OCI-LY7 (cell line): ENCODE measurements around the gene ITLN1. TPM values are rescaled to one million over a fixed set of nuclear protein-coding genes. Genes with fewer than 3 reads are reported as not detected.
"Not testable (repeated sequence)": the region's sequence is repeated elsewhere in the genome, so short reads cannot be mapped to it uniquely, and the experiment has no call there.

Experiments
- BruUV-seq: library from RNA; stranded (reverse); fragments of 400-500 nt; replicated peaks from 2 replicates; lab custom pipeline; 2021; lab: Mats Ljungman, UMichigan
- CTCF ChIA-PET: fragments of 300-600 bp; sonication (Branson Sonifier 250); formaldehyde crosslinking; loops from one replicate; lab custom pipeline; 2022; ENCODE audit warnings: antibody characterized with exemption; ENCODE audit not compliant: unreplicated experiment; lab: Charles Lee
- POLR2A ChIA-PET: fragments of 300-600 bp; sonication (Branson Sonifier 250); formaldehyde crosslinking; loops from one replicate; lab custom pipeline; 2022; ENCODE audit warnings: antibody characterized with exemption; lab: Charles Lee
- DNase-seq: peaks from one replicate; pipeline ENCODE4 v3.0.0-alpha.2; 2015; ENCODE audit warnings: low spot score
- H2AFZ ChIP-seq: fragments of 200-600 bp; sonication (generic), shearing (Covaris generic); 2 replicates; pipeline ENCODE4 v1.6.1; 2014; ENCODE audit warnings: mild to moderate bottlenecking, antibody characterized with exemption, low read length, moderate library complexity
- H3K27ac ChIP-seq: fragments of 200-600 bp; sonication (generic); 2 replicates; pipeline ENCODE4 v1.5.1; 2014; ENCODE audit warnings: mixed run types, low read depth, mild to moderate bottlenecking, moderate library complexity, low read length, inconsistent platforms; ENCODE audit not compliant: poor library complexity, severe bottlenecking
- H3K36me3 ChIP-seq: fragments of 200-600 bp; sonication (generic); 2 replicates; pipeline ENCODE4 v1.6.1; 2014; ENCODE audit warnings: mild to moderate bottlenecking, antibody characterized with exemption, low read length, moderate library complexity, mixed read lengths; ENCODE audit not compliant: insufficient read depth
- H3K4me1 ChIP-seq: fragments of 200-600 bp; sonication (generic); 2 replicates; pipeline ENCODE4 v1.5.1; 2014; ENCODE audit warnings: mild to moderate bottlenecking, low read length; ENCODE audit not compliant: insufficient read depth, poor library complexity, severe bottlenecking
- H3K4me2 ChIP-seq: fragments of 200-600 bp; sonication (generic); 2 replicates; pipeline ENCODE4 v1.6.1; 2014; ENCODE audit warnings: mild to moderate bottlenecking, low read length
- H3K4me3 ChIP-seq: fragments of 200-600 bp; sonication (generic); 2 replicates; pipeline ENCODE4 v1.5.1; 2014; ENCODE audit warnings: mild to moderate bottlenecking, low read depth, low read length; ENCODE audit not compliant: poor library complexity, severe bottlenecking
- H3K79me2 ChIP-seq: fragments of 200-600 bp; sonication (generic); 2 replicates; pipeline ENCODE4 v1.6.1; 2016; ENCODE audit warnings: low read depth, mild to moderate bottlenecking, low read length, moderate library complexity, mixed read lengths; ENCODE audit not compliant: insufficient read depth
- H3K9me2 ChIP-seq: fragments of 200-600 bp; sonication (generic); 2 replicates; pipeline ENCODE4 v1.6.1; 2016; ENCODE audit warnings: mild to moderate bottlenecking, low read length, mixed read lengths; ENCODE audit not compliant: insufficient read depth
- H3K9me3 ChIP-seq: fragments of 200-600 bp; sonication (generic); 2 replicates; pipeline ENCODE4 v1.6.1; 2014; ENCODE audit warnings: mild to moderate bottlenecking, mixed run types, low read length, mixed read lengths
- H4K20me1 ChIP-seq: fragments of 200-600 bp; sonication (generic); 2 replicates; pipeline ENCODE4 v1.6.1; 2014; ENCODE audit warnings: mild to moderate bottlenecking, antibody characterized with exemption, low read length, moderate library complexity, mixed read lengths; ENCODE audit not compliant: insufficient read depth
- EZH2phosphoT487 ChIP-seq: fragments of 200-600 bp; sonication (generic); IDR thresholded peaks from 2 replicates; pipeline ENCODE4 v1.6.1; 2018; ENCODE audit warnings: low read depth, borderline replicate concordance, mild to moderate bottlenecking, mixed run types, antibody characterized with exemption, low read length, moderate library complexity, mixed read lengths
- intact Hi-C: fragments of 100-400 bp; cut with micrococcal nuclease; formaldehyde crosslinking; loops from one replicate; pipeline ENCODE4 v1.10.0; 2022; ENCODE audit not compliant: unreplicated experiment
- total RNA-seq, 2 experiments: library from RNA; depleted of rRNA in 1 of 2; stranded (reverse); fragments of >200 nt in 1 of 2; shearing (Covaris generic) in 1 of 2; gene quantifications; 2 replicates each; pipeline ENCODE4 v1.2.3, GENCODE V29; 2014 to 2022
- TF ChIP-seq, protein P1 (sequence below): fragments of 200-600 bp; sonication (generic); conservative IDR thresholded peaks from 2 replicates; pipeline ENCODE4 v1.5.1; 2014; ENCODE audit warnings: mild to moderate bottlenecking, antibody characterized with exemption, low read length, moderate library complexity, mixed read lengths

ITLN1 gene
- total RNA-seq, 2 experiments from 2014 or later = not detected

GRCh38 chr1:160876311-160876710 is 8.7 kb downstream of the ITLN1 start:
- H4K20me1 ChIP-seq = no peaks in the 10 kb centered on the region
- no peak overlapping the region for H3K4me2 ChIP-seq
- no TSS peak for BruUV-seq
- H3K27ac ChIP-seq = no peak overlapping the region
- H3K79me2 ChIP-seq = no peaks in the 10 kb centered on the region
- ChIA-PET CTCF (no interaction called here), POLR2A (no interaction called here)
- intact Hi-C loops = no loop called here
- H2AFZ ChIP-seq = no peak overlapping the region
- no peaks in the 10 kb centered on the region for H3K36me3 ChIP-seq
- no peak overlapping the region for H3K4me3 ChIP-seq
- DNase-seq = no peak
- TF ChIP-seq, protein P1, sequence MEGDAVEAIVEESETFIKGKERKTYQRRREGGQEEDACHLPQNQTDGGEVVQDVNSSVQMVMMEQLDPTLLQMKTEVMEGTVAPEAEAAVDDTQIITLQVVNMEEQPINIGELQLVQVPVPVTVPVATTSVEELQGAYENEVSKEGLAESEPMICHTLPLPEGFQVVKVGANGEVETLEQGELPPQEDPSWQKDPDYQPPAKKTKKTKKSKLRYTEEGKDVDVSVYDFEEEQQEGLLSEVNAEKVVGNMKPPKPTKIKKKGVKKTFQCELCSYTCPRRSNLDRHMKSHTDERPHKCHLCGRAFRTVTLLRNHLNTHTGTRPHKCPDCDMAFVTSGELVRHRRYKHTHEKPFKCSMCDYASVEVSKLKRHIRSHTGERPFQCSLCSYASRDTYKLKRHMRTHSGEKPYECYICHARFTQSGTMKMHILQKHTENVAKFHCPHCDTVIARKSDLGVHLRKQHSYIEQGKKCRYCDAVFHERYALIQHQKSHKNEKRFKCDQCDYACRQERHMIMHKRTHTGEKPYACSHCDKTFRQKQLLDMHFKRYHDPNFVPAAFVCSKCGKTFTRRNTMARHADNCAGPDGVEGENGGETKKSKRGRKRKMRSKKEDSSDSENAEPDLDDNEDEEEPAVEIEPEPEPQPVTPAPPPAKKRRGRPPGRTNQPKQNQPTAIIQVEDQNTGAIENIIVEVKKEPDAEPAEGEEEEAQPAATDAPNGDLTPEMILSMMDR = no peak
- no peak for TF ChIP-seq EZH2phosphoT487
- H3K4me1 ChIP-seq = no peaks in the 10 kb centered on the region
- H3K9me2 ChIP-seq = no peaks in the 10 kb centered on the region
- H3K9me3 ChIP-seq = no peaks in the 10 kb centered on the region

DNA sequence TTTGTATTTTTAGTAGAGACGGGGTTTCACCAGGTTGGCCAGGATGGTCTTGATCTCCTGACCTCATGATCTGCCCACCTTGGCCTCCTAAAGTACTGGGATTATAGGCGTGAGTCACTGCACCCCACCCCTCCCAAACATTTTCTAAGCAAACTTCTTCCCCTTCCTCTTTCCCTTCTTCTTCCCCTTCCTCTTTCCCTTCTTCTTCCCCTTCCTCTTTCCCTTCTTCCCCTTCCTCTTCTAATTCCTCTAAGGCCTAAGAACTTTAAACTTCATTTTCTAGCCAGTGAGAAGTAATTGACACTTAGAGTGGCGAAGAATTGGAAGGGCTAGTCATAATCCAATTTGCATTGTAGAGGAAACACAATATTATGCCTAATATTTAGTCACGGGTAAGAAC is 9.4 kb downstream of the ITLN1 start:
- H3K4me2 ChIP-seq, BruUV-seq, intact Hi-C loops, DNase-seq, H3K27ac ChIP-seq, H3K36me3 ChIP-seq, H3K9me3 ChIP-seq, H3K79me2 ChIP-seq, H3K4me1 ChIP-seq, H2AFZ ChIP-seq, H3K9me2 ChIP-seq, H3K4me3 ChIP-seq, H4K20me1 ChIP-seq, POLR2A ChIA-PET, CTCF ChIA-PET: not testable (repeated sequence)

DNA sequence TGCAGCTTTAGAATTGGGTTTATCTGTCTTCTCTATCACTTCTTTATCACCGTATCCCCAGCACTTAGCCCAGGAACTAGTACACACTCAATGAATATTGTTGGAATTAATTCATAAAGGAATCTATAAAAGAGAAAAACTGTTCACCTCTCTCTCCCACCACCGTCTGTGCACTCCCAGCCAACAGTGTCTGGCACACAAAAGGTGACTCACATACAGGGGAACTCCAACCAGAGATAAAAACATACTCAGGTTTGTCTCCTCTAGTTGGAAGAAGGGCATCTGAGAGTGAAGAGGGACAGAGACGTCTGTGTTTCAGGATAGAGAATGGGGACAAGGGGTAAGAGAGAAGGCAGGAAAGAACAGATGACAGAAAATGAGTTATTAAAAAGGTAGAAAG is 10.0 kb downstream of the ITLN1 start:
- H3K36me3 ChIP-seq = no peaks in the 10 kb centered on the region
- TF ChIP-seq, protein P1 = no peak
- no peak for TF ChIP-seq EZH2phosphoT487
- H3K4me1 ChIP-seq = no peaks in the 10 kb centered on the region
- CTCF ChIA-PET = no interaction called here
- no peak for DNase-seq
- no peaks in the 10 kb centered on the region for H3K79me2 ChIP-seq
- no peak overlapping the region for H2AFZ ChIP-seq
- no peaks in the 10 kb centered on the region for H4K20me1 ChIP-seq
- BruUV-seq = no TSS peak
- no peaks in the 10 kb centered on the region for H3K9me2 ChIP-seq
- no peaks in the 10 kb centered on the region for H3K9me3 ChIP-seq
- no peak overlapping the region for H3K4me3 ChIP-seq
- intact Hi-C loops = no loop called here
- POLR2A ChIA-PET = no interaction called here
- H3K27ac ChIP-seq = no peak overlapping the region
- H3K4me2 ChIP-seq = no peak overlapping the region
